CD4-positive, alpha-beta memory T cell (primary cell): ENCODE data around the gene NUB1. TPM values are rescaled to one million over a fixed set of nuclear protein-coding genes. Genes with fewer than 3 reads are reported as not detected.
"Not testable (repeated sequence)": the region's sequence is repeated elsewhere in the genome, so short reads cannot be mapped to it uniquely, and the experiment has no call there.

ENCODE experiments used
- CTCF ChIA-PET: fragments of 350-600 bp; sonication (Branson Sonifier 250); formaldehyde crosslinking; loops from one replicate; lab custom pipeline; 2021; ENCODE audit warnings: inconsistent platforms; ENCODE audit not compliant: partially characterized antibody; lab: Charles Lee
- POLR2A ChIA-PET: fragments of 350-600 bp; sonication (Branson Sonifier 250); formaldehyde crosslinking; loops from one replicate; lab custom pipeline; 2021; ENCODE audit not compliant: partially characterized antibody; lab: Charles Lee
- DNase-seq, 5 donors: peaks; one replicate each; pipeline versions ENCODE4 v3.0.0 to v3.0.0-alpha.2; 2020 to 2022; ENCODE audit warnings: mixed read lengths in 1 of 5
- H3K27ac ChIP-seq: one replicate; pipeline ENCODE4 v1.7.0; 2013; ENCODE audit warnings: low read depth, low read length
- H3K27me3 ChIP-seq: 2 replicates; pipeline ENCODE4 v1.7.0; 2013; ENCODE audit warnings: mild to moderate bottlenecking, low read length, moderate library complexity; ENCODE audit not compliant: insufficient read depth
- H3K36me3 ChIP-seq: 2 replicates; pipeline ENCODE4 v1.7.0; 2013; ENCODE audit warnings: mild to moderate bottlenecking, low read length, moderate library complexity; ENCODE audit not compliant: insufficient read depth
- H3K4me1 ChIP-seq: 2 replicates; pipeline ENCODE4 v1.7.0; 2013; ENCODE audit warnings: mild to moderate bottlenecking, low read length, moderate library complexity; ENCODE audit not compliant: insufficient read depth
- H3K4me3 ChIP-seq, 2 donors: one replicate each; pipeline ENCODE4 v1.7.0; 2013; ENCODE audit warnings: low read length in 2 of 2, mild to moderate bottlenecking in 1 of 2
- H3K9me3 ChIP-seq, 2 donors: one replicate each; pipeline ENCODE4 v1.7.0; 2013; ENCODE audit warnings: low read length in 2 of 2, control low read depth in 1 of 2; ENCODE audit not compliant: control insufficient read depth in 1 of 2
- H3K27ac Mint-ChIP-seq, 7 donors: one replicate each; pipeline ENCODE4 v1.8.0; 2020 to 2021; ENCODE audit warnings: mixed read lengths in 7 of 7, mild to moderate bottlenecking in 6 of 7, inconsistent platforms in 3 of 7, moderate library complexity in 3 of 7
- H3K27me3 Mint-ChIP-seq, 2 donors: one replicate each; pipeline ENCODE4 v1.8.0; 2020 to 2021; ENCODE audit warnings: mixed read lengths in 2 of 2
- H3K36me3 Mint-ChIP-seq, 2 donors: one replicate each; pipeline ENCODE4 v1.8.0; 2020 to 2021; ENCODE audit warnings: mixed read lengths in 2 of 2, inconsistent platforms in 1 of 2, mild to moderate bottlenecking in 1 of 2
- H3K4me1 Mint-ChIP-seq, 4 donors: one replicate each; pipeline ENCODE4 v1.8.0; 2020 to 2021; ENCODE audit warnings: mixed read lengths in 4 of 4, mild to moderate bottlenecking in 1 of 4
- H3K4me3 Mint-ChIP-seq, 8 donors: one replicate each; pipeline ENCODE4 v1.8.0; 2020 to 2021; ENCODE audit warnings: mixed read lengths in 8 of 8, mild to moderate bottlenecking in 7 of 8, moderate library complexity in 6 of 8, inconsistent platforms in 3 of 8
- H3K9me3 Mint-ChIP-seq, 8 donors: one replicate each; pipeline ENCODE4 v1.8.0; 2020 to 2021; ENCODE audit warnings: mixed read lengths in 8 of 8, mild to moderate bottlenecking in 5 of 8, inconsistent platforms in 3 of 8, moderate library complexity in 1 of 8
- intact Hi-C: fragments of 100-400 bp; cut with micrococcal nuclease; formaldehyde crosslinking; loops from one replicate; pipeline ENCODE4 v1.15.1; 2023
- polyA plus RNA-seq, 2 donors: library from polyadenylated mRNA; unstranded; fragments of 300-500 nt; fragmentation: Illumina TruSeq; gene quantifications; one replicate each; pipeline ENCODE4 v1.2.3, GENCODE V29; 2021
- total RNA-seq, 2 experiments: library from RNA; stranded (reverse); gene quantifications; one replicate each; pipeline ENCODE4 v1.2.3, GENCODE V29; 2021

The NUB1 gene
- total and polyA plus RNA-seq, 4 experiments from 2014 or later: 50.1 to 119 (median 96.4) TPM

DNA sequence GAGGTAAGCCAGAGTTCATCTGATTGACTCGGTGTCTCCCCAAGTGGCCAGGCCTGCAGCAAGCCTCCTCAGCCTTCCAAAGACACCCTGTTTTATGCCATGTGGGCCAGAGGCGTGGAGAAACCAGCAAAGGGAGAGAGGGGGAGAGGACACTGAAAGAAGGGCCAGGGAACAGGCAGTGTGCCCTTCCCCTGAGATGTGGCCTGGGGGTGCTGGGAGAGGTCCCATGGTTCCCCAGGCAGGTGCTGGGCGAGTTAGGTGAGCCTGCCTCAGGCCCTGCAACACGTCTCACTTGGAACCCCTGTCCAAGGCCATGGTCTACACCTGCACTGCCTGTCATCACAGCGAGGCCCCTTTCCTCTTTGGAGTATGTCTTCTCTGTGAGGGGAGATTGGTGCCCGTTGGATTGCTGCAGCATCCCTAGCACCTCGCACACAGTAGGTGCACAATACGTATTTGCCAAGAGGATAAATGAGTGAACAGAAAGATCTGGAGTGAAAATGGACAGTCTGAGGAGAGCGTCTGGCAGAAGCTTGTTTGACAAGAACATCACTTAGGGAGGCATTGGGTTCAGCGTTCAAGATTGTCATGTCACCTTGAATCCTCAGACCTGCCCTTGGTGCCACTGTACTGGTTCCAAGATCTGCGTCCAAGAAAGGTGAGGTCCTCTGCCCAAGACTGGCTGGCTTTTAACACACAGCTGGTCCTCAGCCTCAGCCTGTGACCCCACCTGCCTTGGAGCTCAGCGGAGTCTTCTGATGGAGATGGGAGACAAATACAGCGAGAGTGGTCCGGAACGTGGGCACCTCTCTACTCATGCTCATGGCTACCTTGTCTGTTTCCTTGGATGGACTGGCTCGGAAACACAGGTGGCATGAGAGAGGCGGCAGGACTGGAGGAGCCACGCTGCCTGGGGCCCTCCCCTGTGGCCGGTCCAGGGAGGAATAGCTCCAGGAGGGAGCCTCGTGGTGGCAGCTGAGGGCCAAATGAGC, 39.8 kb upstream of the NUB1 start:
- H3K4me3 ChIP-seq: no peak overlapping the region
- ChIA-PET CTCF (interaction anchor here (1.0 to 2.0 kb wide), 5 partner anchors 52 to 184 kb away, joined by 3 to 6 read pairs (median 3); no protein-coding TSS in a partner anchor), POLR2A (no interaction called here)
- peaks cover 7% of the 10 kb centered on the region for H3K27me3 ChIP-seq
- H3K27ac ChIP-seq: no peak overlapping the region
- no peaks in the 10 kb centered on the region for H3K36me3 ChIP-seq
- H3K36me3 Mint-ChIP-seq: peaks cover 0 to 3% of the 10 kb centered on the region in 2 donors
- no peaks in the 10 kb centered on the region for H3K9me3 ChIP-seq
- H3K4me1 ChIP-seq: peaks cover 5% of the 10 kb centered on the region
- H3K9me3 Mint-ChIP-seq: no peaks in the 10 kb centered on the region
- peaks cover 26 to 33% of the 10 kb centered on the region in 2 donors for H3K27me3 Mint-ChIP-seq
- peaks cover 3 to 12% (median 8%) of the 10 kb centered on the region in 4 donors for H3K4me1 Mint-ChIP-seq
- no peak overlapping the region for H3K27ac Mint-ChIP-seq
- DNase-seq: no peak
- no peak overlapping the region for H3K4me3 Mint-ChIP-seq
- intact Hi-C loops: loop anchor here (2.0 kb wide), 2 partner anchors 57 to 133 kb away; no protein-coding TSS in a partner anchor

DNA sequence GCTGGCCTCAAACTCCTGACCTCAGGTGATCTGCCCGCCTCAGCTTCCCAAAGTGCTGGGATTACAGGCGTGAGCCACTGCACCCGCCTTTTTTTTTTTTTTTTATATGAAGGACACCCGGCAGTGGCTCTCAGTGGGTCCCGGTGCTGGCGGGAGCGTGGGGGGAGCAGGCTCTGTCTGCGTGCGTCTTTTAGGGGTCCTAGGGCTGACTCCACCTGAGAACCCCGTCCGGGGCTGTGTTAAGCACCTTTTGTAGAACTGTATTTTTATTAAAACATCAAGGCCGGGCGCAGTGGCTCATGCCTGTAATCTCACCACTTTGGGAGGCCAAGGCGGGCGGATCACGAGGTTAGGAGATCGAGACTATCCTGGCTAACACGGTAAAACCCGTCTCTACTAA, 37.4 kb upstream of the NUB1 start:
- Mint-ChIP-seq H3K4me3 (peak overlapping the region in 1 of 8 donors; percentile 17), H3K4me1 (peaks cover 3 to 12% (median 8%) of the 10 kb centered on the region in 4 donors), H3K27me3 (peaks cover 23 to 37% of the 10 kb centered on the region in 2 donors)
- H3K9me3 Mint-ChIP-seq, H3K36me3 ChIP-seq, H3K27me3 ChIP-seq, H3K27ac Mint-ChIP-seq, intact Hi-C loops, DNase-seq, H3K4me3 ChIP-seq, H3K4me1 ChIP-seq, H3K36me3 Mint-ChIP-seq, H3K9me3 ChIP-seq, H3K27ac ChIP-seq: not testable (repeated sequence)
- ChIA-PET CTCF (interaction anchor here (0.6 to 4.3 kb wide), 14 partner anchors 10 to 180 kb away, joined by 3 to 28 read pairs (median 4); no protein-coding TSS in a partner anchor), POLR2A (interaction anchor here (0.7 to 1.4 kb wide), 2 partner anchors 48 to 328 kb away, joined by 3 to 4 read pairs; no protein-coding TSS in a partner anchor)

DNA sequence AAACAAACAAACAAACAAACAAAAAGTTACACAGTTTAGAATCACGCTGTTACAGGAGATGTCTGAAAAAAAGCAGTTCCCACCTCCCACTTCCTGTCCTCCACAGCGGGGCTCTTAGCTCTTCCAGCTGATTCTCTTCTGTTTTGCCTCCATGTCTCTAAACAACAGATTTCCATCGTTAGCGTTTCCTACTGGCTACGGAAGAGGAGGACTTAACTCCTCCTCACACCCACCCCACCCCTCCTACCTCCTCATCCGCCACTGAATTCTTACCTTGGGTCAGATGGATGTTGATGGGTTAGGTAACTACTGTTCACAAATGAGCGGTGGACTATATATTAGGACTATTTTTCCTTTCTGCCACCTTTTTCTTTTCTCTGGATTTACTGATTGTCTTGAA, 36.8 kb upstream of the NUB1 start:
- intact Hi-C loops: no loop called here
- Histone ChIP-seq H3K9me3 (no peaks in the 10 kb centered on the region), H3K4me1 (peaks cover 5% of the 10 kb centered on the region), H3K36me3 (no peaks in the 10 kb centered on the region), H3K27ac (no peak overlapping the region), H3K4me3 (no peak overlapping the region), H3K27me3 (peaks cover 7% of the 10 kb centered on the region)
- peaks cover 3 to 12% (median 8%) of the 10 kb centered on the region in 4 donors for H3K4me1 Mint-ChIP-seq
- H3K27ac Mint-ChIP-seq: peak overlapping the region in 2 of 7 donors; percentile 41 to 69
- CTCF ChIA-PET: interaction anchor here (0.6 to 4.3 kb wide), 12 partner anchors 11 to 1581 kb away, joined by 3 to 28 read pairs (median 5); no protein-coding TSS in a partner anchor
- DNase-seq: no peak
- peak overlapping the region in 6 of 8 donors; percentile 35 to 71 (median 56) for H3K4me3 Mint-ChIP-seq
- peaks cover 23 to 31% of the 10 kb centered on the region in 2 donors for H3K27me3 Mint-ChIP-seq
- H3K36me3 Mint-ChIP-seq: no peaks in the 10 kb centered on the region
- POLR2A ChIA-PET: interaction anchor here (0.7 to 1.4 kb wide), 2 partner anchors 47 to 328 kb away, joined by 3 to 4 read pairs; no protein-coding TSS in a partner anchor
- H3K9me3 Mint-ChIP-seq: no peaks in the 10 kb centered on the region

DNA sequence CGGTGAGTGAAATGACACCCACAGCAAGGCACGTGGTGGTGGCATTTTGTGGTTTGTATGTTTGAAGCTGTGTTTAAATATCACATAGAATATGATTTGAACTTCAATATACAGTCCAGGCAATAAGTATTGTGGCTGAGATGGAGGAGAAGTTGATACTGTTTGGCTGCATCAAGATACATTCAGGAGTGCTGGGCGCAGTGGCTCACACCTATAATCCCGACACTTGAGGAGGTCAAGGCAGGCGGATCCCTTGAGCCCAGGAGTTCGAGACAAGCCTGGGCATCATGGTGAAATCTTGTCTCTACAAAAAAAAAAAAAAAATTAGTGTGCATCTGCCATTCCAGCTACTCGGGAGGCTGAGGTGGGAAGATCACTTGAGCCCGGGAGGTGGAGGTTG, 35.2 kb upstream of the NUB1 start:
- POLR2A ChIA-PET: no interaction called here
- no peak overlapping the region for H3K4me3 Mint-ChIP-seq
- H3K27me3 Mint-ChIP-seq: peaks cover 21 to 28% of the 10 kb centered on the region in 2 donors
- intact Hi-C loops: no loop called here
- CTCF ChIA-PET: interaction anchor here (2.1 to 4.3 kb wide), 3 partner anchors 9 to 143 kb away, joined by 11 to 28 read pairs (median 23); no protein-coding TSS in a partner anchor
- peaks cover 0 to 4% (median 0%) of the 10 kb centered on the region in 8 donors for H3K9me3 Mint-ChIP-seq
- peak overlapping the region in 1 of 7 donors; percentile 27 for H3K27ac Mint-ChIP-seq
- Histone ChIP-seq H3K4me1 (peaks cover 5% of the 10 kb centered on the region), H3K27me3 (peaks cover 7% of the 10 kb centered on the region), H3K27ac (no peak overlapping the region), H3K36me3 (no peaks in the 10 kb centered on the region), H3K9me3 (no peaks in the 10 kb centered on the region), H3K4me3 (no peak overlapping the region)
- H3K36me3 Mint-ChIP-seq: no peaks in the 10 kb centered on the region
- peaks cover 4 to 12% (median 8%) of the 10 kb centered on the region in 4 donors for H3K4me1 Mint-ChIP-seq
- no peak for DNase-seq

DNA sequence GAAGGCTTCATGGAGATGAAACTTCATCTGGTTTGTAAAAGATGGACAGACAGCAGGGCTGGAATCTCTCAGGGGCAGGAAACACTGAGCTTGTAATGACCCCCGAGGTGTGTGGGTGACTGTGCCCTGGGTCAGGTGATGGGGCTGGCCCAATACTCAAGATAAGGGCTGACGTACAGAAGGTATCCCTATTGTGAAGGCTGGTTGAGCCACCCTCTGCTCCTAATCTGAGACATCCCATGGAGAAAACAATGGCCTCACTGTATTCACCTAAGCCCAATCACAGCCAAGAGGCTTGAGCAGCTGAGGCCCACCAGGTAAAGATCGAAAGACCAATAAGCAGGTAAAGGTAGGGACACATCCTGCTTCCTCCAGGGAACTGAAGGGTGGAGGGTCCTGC, 34.8 kb upstream of the NUB1 start:
- Mint-ChIP-seq H3K9me3 (peaks cover 0 to 4% (median 0%) of the 10 kb centered on the region in 8 donors), H3K4me3 (no peak overlapping the region), H3K4me1 (peaks cover 4 to 12% (median 8%) of the 10 kb centered on the region in 4 donors), H3K36me3 (no peaks in the 10 kb centered on the region), H3K27ac (no peak overlapping the region), H3K27me3 (peaks cover 20 to 25% of the 10 kb centered on the region in 2 donors)
- no peak for DNase-seq
- H3K4me1 ChIP-seq: peaks cover 5% of the 10 kb centered on the region
- ChIA-PET POLR2A (no interaction called here), CTCF (interaction anchor here (1.1 to 4.3 kb wide), 4 partner anchors 9 to 142 kb away, joined by 3 to 28 read pairs (median 17); no protein-coding TSS in a partner anchor)
- H3K36me3 ChIP-seq: no peaks in the 10 kb centered on the region
- intact Hi-C loops: no loop called here
- peaks cover 7% of the 10 kb centered on the region for H3K27me3 ChIP-seq
- no peak overlapping the region for H3K4me3 ChIP-seq
- no peak overlapping the region for H3K27ac ChIP-seq
- H3K9me3 ChIP-seq: no peaks in the 10 kb centered on the region

DNA sequence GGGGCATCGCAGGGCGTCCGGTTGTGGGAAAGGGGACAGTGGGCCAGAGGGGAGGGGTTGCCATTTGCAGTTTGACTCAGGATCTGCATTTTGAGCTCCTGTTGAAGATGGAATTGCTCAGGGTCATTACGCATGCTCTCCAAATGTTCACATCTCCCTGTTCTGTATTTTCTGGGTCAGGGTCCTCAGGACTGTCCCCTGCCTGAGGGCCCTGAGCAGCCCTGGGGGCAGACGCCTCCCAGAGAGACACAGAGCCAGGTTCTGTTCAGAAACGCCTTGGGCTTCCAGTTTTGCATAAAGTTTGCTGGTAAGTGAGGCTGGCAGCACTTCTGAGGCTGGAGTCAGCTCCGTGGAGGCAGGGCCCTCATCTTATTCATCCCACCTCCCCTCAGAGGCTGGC, 34.1 kb upstream of the NUB1 start:
- H3K27ac Mint-ChIP-seq: no peak overlapping the region
- CTCF ChIA-PET: interaction anchor here (1.1 to 4.3 kb wide), 3 partner anchors 8 to 44 kb away, joined by 3 to 28 read pairs (median 23); no protein-coding TSS in a partner anchor
- no peak for DNase-seq
- peaks cover 7% of the 10 kb centered on the region for H3K27me3 ChIP-seq
- H3K36me3 ChIP-seq: no peaks in the 10 kb centered on the region
- peaks cover 0 to 4% (median 0%) of the 10 kb centered on the region in 8 donors for H3K9me3 Mint-ChIP-seq
- no peak overlapping the region for H3K4me3 ChIP-seq
- no peaks in the 10 kb centered on the region for H3K9me3 ChIP-seq
- peaks cover 16 to 23% of the 10 kb centered on the region in 2 donors for H3K27me3 Mint-ChIP-seq
- H3K4me3 Mint-ChIP-seq: no peak overlapping the region
- peaks cover 5% of the 10 kb centered on the region for H3K4me1 ChIP-seq
- POLR2A ChIA-PET: no interaction called here
- H3K27ac ChIP-seq: no peak overlapping the region
- no peaks in the 10 kb centered on the region for H3K36me3 Mint-ChIP-seq
- peaks cover 4 to 12% (median 8%) of the 10 kb centered on the region in 4 donors for H3K4me1 Mint-ChIP-seq
- intact Hi-C loops: no loop called here
